Liver (tissue), 9 donors: Measurements from ENCODE around the gene SEMA3E. TPM values are rescaled to one million over a fixed set of nuclear protein-coding genes. Genes with fewer than 3 reads are reported as not detected.

Experiments used
- DNase-seq: peaks from one replicate; pipeline ENCODE4 v3.0.0-alpha.2; 2017; ENCODE audit warnings: low spot score
- H3K27ac ChIP-seq, 2 donors: one replicate each; pipeline ENCODE4 v1.7.0; 2013; ENCODE audit warnings: inconsistent platforms in 2 of 2, low read length in 2 of 2, control low read depth in 1 of 2, low read depth in 1 of 2, mild to moderate bottlenecking in 1 of 2
- H3K27me3 ChIP-seq, 4 donors: one replicate each; pipeline versions ENCODE4 v1.6.1 to v1.7.0; 2013; ENCODE audit warnings: low read length in 3 of 4, inconsistent platforms in 1 of 4, mild to moderate bottlenecking in 1 of 4, moderate library complexity in 1 of 4; ENCODE audit not compliant: control insufficient read depth in 4 of 4, insufficient read depth in 4 of 4
- H3K36me3 ChIP-seq, 4 donors: one replicate each; pipeline versions ENCODE4 v1.6.1 to v1.7.0; 2013; ENCODE audit warnings: low read length in 3 of 4, mild to moderate bottlenecking in 3 of 4, low read depth in 1 of 4, moderate library complexity in 1 of 4; ENCODE audit not compliant: control insufficient read depth in 4 of 4, insufficient read depth in 3 of 4
- H3K4me1 ChIP-seq, 4 donors: one replicate each; pipeline versions ENCODE4 v1.6.1 to v1.7.0; 2013; ENCODE audit warnings: low read length in 3 of 4, mild to moderate bottlenecking in 3 of 4, moderate library complexity in 1 of 4; ENCODE audit not compliant: control insufficient read depth in 4 of 4, insufficient read depth in 4 of 4
- H3K4me3 ChIP-seq, 3 donors: one replicate each; pipeline versions ENCODE4 v1.6.1 to v1.7.0; 2013; ENCODE audit warnings: low read length in 3 of 3, control low read depth in 1 of 3, low read depth in 1 of 3, mild to moderate bottlenecking in 1 of 3
- H3K9ac ChIP-seq, 2 donors: one replicate each; pipeline ENCODE4 v1.7.0; 2013; ENCODE audit warnings: low read length in 2 of 2, mild to moderate bottlenecking in 2 of 2, moderate library complexity in 2 of 2, control low read depth in 1 of 2, low read depth in 1 of 2
- H3K9me3 ChIP-seq, 4 donors: one replicate each; pipeline versions ENCODE4 v1.6.1 to v1.7.0; 2013; ENCODE audit warnings: low read length in 3 of 4; ENCODE audit not compliant: control insufficient read depth in 4 of 4
- EGR1 ChIP-seq, 2 donors: IDR thresholded peaks; 2 replicates each; pipeline ENCODE4 v1.6.1; 2016 to 2018; ENCODE audit warnings: antibody characterized with exemption in 2 of 2, low read depth in 2 of 2
- FOXA1 ChIP-seq: IDR thresholded peaks from 2 replicates; pipeline ENCODE4 v1.6.1; 2016; ENCODE audit warnings: antibody characterized with exemption
- FOXA2 ChIP-seq: IDR thresholded peaks from 2 replicates; pipeline ENCODE4 v1.6.1; 2016; ENCODE audit warnings: antibody characterized with exemption
- GABPA ChIP-seq, 2 donors: IDR thresholded peaks in 1 of 2; conservative IDR thresholded peaks in 1 of 2; 2 replicates each; pipeline ENCODE4 v1.6.1; 2016; ENCODE audit warnings: antibody characterized with exemption in 2 of 2, mild to moderate bottlenecking in 1 of 2, moderate library complexity in 1 of 2
- HNF4A ChIP-seq, 2 donors: conservative IDR thresholded peaks; 2 replicates each; pipeline ENCODE4 v1.6.1; 2016; ENCODE audit warnings: antibody characterized with exemption in 2 of 2, mild to moderate bottlenecking in 2 of 2
- HNF4G ChIP-seq: IDR thresholded peaks from 2 replicates; pipeline ENCODE4 v1.6.1; 2016; ENCODE audit warnings: antibody characterized with exemption
- JUND ChIP-seq, 2 donors: IDR thresholded peaks; 2 replicates each; pipeline ENCODE4 v1.6.1; 2016; ENCODE audit warnings: antibody characterized with exemption in 2 of 2
- NR2F2 ChIP-seq: IDR thresholded peaks from 2 replicates; pipeline ENCODE4 v1.6.1; 2016; ENCODE audit warnings: antibody characterized with exemption
- RAD21 ChIP-seq, 2 donors: IDR thresholded peaks; 2 replicates each; pipeline ENCODE4 v1.6.1; 2016; ENCODE audit warnings: antibody characterized with exemption in 2 of 2, mild to moderate bottlenecking in 2 of 2
- RXRA ChIP-seq, 2 donors: IDR thresholded peaks; 2 replicates each; pipeline ENCODE4 v1.6.1; 2017 to 2018; ENCODE audit warnings: antibody characterized with exemption in 2 of 2, mild to moderate bottlenecking in 1 of 2
- SP1 ChIP-seq: IDR thresholded peaks from 2 replicates; pipeline ENCODE4 v1.6.1; 2018; ENCODE audit warnings: antibody characterized with exemption, mild to moderate bottlenecking
- TAF1 ChIP-seq: conservative IDR thresholded peaks from 2 replicates; pipeline ENCODE4 v1.6.1; 2016; ENCODE audit warnings: antibody characterized with exemption, mild to moderate bottlenecking
- YY1 ChIP-seq: IDR thresholded peaks from 2 replicates; pipeline ENCODE4 v1.6.1; 2016; ENCODE audit warnings: antibody characterized with exemption, mild to moderate bottlenecking
- whole genome bisulfite sequencing: extraction: QIAGEN DNeasy Blood & Tissue Kit; methylation state at CpG from one replicate; pipeline ENCODE4 v1.1.7; 2013; 5-methylcytosine and 5-hydroxymethylcytosine counted together
- polyA plus RNA-seq, 2 donors: library from polyadenylated mRNA; stranded (reverse) in 1 of 2; unstranded in 1 of 2; fragments of 200-250 nt in 1 of 2; fragments of >200 nt in 1 of 2; fragmentation: Nextera tagmentation in 1 of 2; extraction: Ambion mirVana in 1 of 2; gene quantifications; one replicate each; pipeline versions ENCODE4 v1.2.1 to v1.2.3, GENCODE V29; 2013 to 2015
- total RNA-seq, 2 donors: library from RNA; depleted of rRNA; stranded (reverse); fragments of >200 nt; gene quantifications; one replicate each; pipeline ENCODE4 v1.2.3, GENCODE V29; 2014
- TF ChIP-seq, protein P1 (sequence below): IDR thresholded peaks from 2 replicates; pipeline ENCODE4 v1.6.1; 2016; ENCODE audit warnings: antibody characterized with exemption, mild to moderate bottlenecking
- TF ChIP-seq, protein P2 (sequence below): fragments of 150-350 bp; IDR thresholded peaks from 2 replicates; pipeline ENCODE4 v1.5.1; 2017; ENCODE audit warnings: improper control_type of control experiment, low read depth, low read length; ENCODE audit not compliant: missing input control
- TF ChIP-seq, protein P3 (sequence below): IDR thresholded peaks from 2 replicates; pipeline ENCODE4 v1.6.1; 2016; ENCODE audit warnings: antibody characterized with exemption
- TF ChIP-seq, protein P4 (sequence below): IDR thresholded peaks from 2 replicates; pipeline ENCODE4 v1.6.1; 2016; ENCODE audit warnings: antibody characterized with exemption
- TF ChIP-seq, protein P5 (sequence below): IDR thresholded peaks from 2 replicates; pipeline ENCODE4 v1.6.1; 2016; ENCODE audit warnings: antibody characterized with exemption
- donor health status: healthy.
- donor health status: healthy.
- donor health status: healthy.
- donor health status: healthy.
- donor health status: healthy.

Gene SEMA3E
- total and polyA plus RNA-seq, 4 donors, result 0.20 to 1.2 (median 0.59) TPM; not detected in 1

DNA sequence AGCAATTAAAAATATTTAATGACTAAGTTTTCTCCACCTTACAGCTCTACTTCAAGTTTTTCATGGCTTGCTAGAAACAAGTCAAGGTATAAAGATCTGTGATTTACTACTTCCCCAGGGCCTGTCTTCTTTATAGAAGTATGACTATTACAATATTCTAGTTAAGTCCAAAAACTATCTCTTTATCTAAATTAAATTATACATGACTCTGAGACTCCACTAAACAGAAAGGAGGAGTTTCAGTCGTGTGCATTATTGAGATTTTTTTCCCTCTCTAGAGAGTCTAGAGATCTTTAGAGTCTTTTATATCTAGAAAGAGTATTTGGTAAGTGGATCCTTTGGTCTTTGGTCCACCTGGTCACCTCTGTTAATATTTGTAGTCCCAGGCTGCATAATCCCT, 100.7 kb downstream of the SEMA3E start:
- Histone ChIP-seq H3K27ac (peak overlapping the region in 1 of 2 donors; percentile 20), H3K9me3 (peaks cover 0 to 3% (median 0%) of the 10 kb centered on the region in 4 donors), H3K36me3 (no peaks in the 10 kb centered on the region), H3K4me1 (peaks cover 0 to 7% (median 0%) of the 10 kb centered on the region in 4 donors), H3K27me3 (no peaks in the 10 kb centered on the region), H3K9ac (no peak overlapping the region), H3K4me3 (no peak overlapping the region)
- DNase-seq, result no peak
- no peak for TF ChIP-seq EGR1 (IDR thresholded peaks at IDR 0.05; ENCODE audit: low read depth in 2 of 2)
- TF ChIP-seq FOXA1, result no peak
- TF ChIP-seq RXRA (IDR thresholded peaks at IDR 0.05), result no peak
- TF ChIP-seq, protein P1, sequence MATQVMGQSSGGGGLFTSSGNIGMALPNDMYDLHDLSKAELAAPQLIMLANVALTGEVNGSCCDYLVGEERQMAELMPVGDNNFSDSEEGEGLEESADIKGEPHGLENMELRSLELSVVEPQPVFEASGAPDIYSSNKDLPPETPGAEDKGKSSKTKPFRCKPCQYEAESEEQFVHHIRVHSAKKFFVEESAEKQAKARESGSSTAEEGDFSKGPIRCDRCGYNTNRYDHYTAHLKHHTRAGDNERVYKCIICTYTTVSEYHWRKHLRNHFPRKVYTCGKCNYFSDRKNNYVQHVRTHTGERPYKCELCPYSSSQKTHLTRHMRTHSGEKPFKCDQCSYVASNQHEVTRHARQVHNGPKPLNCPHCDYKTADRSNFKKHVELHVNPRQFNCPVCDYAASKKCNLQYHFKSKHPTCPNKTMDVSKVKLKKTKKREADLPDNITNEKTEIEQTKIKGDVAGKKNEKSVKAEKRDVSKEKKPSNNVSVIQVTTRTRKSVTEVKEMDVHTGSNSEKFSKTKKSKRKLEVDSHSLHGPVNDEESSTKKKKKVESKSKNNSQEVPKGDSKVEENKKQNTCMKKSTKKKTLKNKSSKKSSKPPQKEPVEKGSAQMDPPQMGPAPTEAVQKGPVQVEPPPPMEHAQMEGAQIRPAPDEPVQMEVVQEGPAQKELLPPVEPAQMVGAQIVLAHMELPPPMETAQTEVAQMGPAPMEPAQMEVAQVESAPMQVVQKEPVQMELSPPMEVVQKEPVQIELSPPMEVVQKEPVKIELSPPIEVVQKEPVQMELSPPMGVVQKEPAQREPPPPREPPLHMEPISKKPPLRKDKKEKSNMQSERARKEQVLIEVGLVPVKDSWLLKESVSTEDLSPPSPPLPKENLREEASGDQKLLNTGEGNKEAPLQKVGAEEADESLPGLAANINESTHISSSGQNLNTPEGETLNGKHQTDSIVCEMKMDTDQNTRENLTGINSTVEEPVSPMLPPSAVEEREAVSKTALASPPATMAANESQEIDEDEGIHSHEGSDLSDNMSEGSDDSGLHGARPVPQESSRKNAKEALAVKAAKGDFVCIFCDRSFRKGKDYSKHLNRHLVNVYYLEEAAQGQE, result no peak
- no peak for TF ChIP-seq TAF1
- TF ChIP-seq, protein P2, sequence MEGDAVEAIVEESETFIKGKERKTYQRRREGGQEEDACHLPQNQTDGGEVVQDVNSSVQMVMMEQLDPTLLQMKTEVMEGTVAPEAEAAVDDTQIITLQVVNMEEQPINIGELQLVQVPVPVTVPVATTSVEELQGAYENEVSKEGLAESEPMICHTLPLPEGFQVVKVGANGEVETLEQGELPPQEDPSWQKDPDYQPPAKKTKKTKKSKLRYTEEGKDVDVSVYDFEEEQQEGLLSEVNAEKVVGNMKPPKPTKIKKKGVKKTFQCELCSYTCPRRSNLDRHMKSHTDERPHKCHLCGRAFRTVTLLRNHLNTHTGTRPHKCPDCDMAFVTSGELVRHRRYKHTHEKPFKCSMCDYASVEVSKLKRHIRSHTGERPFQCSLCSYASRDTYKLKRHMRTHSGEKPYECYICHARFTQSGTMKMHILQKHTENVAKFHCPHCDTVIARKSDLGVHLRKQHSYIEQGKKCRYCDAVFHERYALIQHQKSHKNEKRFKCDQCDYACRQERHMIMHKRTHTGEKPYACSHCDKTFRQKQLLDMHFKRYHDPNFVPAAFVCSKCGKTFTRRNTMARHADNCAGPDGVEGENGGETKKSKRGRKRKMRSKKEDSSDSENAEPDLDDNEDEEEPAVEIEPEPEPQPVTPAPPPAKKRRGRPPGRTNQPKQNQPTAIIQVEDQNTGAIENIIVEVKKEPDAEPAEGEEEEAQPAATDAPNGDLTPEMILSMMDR, result no peak
- TF ChIP-seq FOXA2, result no peak
- no peak for TF ChIP-seq RAD21 (IDR thresholded peaks at IDR 0.05)
- no peak for TF ChIP-seq YY1
- TF ChIP-seq HNF4G, result no peak
- 80% methylated on average over 1 of the region's 1 CpG for WGBS

DNA sequence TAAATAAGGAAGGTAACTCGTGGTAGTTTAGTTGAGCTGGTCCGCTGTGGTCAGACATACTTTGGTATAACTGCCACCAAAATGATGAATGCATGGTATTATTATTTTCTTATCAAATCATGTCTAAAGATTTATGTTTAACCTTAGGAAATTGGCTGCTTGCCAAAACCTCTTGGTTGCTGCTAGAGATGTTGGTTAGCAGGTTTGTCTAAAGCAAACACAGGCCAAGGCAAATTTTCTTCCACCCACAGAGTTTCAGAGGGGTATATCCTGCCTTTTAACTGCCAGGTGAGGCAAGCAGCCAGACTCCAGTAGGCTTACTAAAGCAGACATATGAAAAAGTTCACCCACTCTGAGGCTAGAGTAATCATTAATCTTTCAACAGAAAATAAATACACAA, 101.4 kb downstream of the SEMA3E start:
- H3K27ac ChIP-seq, result peak overlapping the region; percentile 20 to 54
- peaks cover 0 to 7% (median 0%) of the 10 kb centered on the region in 4 donors for H3K4me1 ChIP-seq
- no peaks in the 10 kb centered on the region for H3K36me3 ChIP-seq
- DNase-seq, result no peak
- no peak overlapping the region for H3K4me3 ChIP-seq
- H3K27me3 ChIP-seq, result no peaks in the 10 kb centered on the region
- WGBS, result 68% methylated on average over 2 of the region's 2 CpGs
- no peak overlapping the region for H3K9ac ChIP-seq
- no peaks in the 10 kb centered on the region for H3K9me3 ChIP-seq
- peak in 1 of 2 donors; percentile 33 for TF ChIP-seq GABPA (IDR thresholded peaks at IDR 0.05 in 1 of 2, conservative IDR thresholded peaks at IDR 0.05 in 1 of 2)
- TF ChIP-seq, protein P1, result no peak
- TF ChIP-seq, protein P3, sequence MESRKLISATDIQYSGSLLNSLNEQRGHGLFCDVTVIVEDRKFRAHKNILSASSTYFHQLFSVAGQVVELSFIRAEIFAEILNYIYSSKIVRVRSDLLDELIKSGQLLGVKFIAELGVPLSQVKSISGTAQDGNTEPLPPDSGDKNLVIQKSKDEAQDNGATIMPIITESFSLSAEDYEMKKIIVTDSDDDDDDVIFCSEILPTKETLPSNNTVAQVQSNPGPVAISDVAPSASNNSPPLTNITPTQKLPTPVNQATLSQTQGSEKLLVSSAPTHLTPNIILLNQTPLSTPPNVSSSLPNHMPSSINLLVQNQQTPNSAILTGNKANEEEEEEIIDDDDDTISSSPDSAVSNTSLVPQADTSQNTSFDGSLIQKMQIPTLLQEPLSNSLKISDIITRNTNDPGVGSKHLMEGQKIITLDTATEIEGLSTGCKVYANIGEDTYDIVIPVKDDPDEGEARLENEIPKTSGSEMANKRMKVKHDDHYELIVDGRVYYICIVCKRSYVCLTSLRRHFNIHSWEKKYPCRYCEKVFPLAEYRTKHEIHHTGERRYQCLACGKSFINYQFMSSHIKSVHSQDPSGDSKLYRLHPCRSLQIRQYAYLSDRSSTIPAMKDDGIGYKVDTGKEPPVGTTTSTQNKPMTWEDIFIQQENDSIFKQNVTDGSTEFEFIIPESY, result no peak
- peak; percentile 22 for TF ChIP-seq FOXA2
- TF ChIP-seq, protein P4, sequence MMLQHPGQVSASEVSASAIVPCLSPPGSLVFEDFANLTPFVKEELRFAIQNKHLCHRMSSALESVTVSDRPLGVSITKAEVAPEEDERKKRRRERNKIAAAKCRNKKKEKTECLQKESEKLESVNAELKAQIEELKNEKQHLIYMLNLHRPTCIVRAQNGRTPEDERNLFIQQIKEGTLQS, result no peak
- no peak for TF ChIP-seq TAF1
- TF ChIP-seq JUND (IDR thresholded peaks at IDR 0.05), result peak in 1 of 2 donors; percentile 15
- TF ChIP-seq FOXA1, result peak; percentile 43
- no peak for TF ChIP-seq HNF4G
- no peak for TF ChIP-seq HNF4A (conservative IDR thresholded peaks at IDR 0.05)
- TF ChIP-seq EGR1 (IDR thresholded peaks at IDR 0.05; ENCODE audit: low read depth in 2 of 2), result no peak
- TF ChIP-seq, protein P2, result no peak
- TF ChIP-seq RXRA (IDR thresholded peaks at IDR 0.05), result peak in 1 of 2 donors; percentile 52
- TF ChIP-seq SP1, result peak; percentile 27
- TF ChIP-seq, protein P5, sequence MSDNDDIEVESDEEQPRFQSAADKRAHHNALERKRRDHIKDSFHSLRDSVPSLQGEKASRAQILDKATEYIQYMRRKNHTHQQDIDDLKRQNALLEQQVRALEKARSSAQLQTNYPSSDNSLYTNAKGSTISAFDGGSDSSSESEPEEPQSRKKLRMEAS, result peak; percentile 14
- peak in 1 of 2 donors; percentile 15 for TF ChIP-seq RAD21 (IDR thresholded peaks at IDR 0.05)
- TF ChIP-seq YY1, result no peak
- no peak for TF ChIP-seq NR2F2
